HG02798 (cell line): ENCODE data around the gene PPM1J.

Experiments used
- ATAC-seq: cut with Tn5 transposase; IDR thresholded peaks from one replicate; pipeline ENCODE4 v1.9.1; 2021; ENCODE audit warnings: mild to moderate bottlenecking; ENCODE audit not compliant: unreplicated experiment, poor library complexity

Gene PPM1J

GRCh38 chr1:112693821-112694220 is 21.3 kb downstream of the PPM1J start:
- ATAC-seq = no peak

DNA sequence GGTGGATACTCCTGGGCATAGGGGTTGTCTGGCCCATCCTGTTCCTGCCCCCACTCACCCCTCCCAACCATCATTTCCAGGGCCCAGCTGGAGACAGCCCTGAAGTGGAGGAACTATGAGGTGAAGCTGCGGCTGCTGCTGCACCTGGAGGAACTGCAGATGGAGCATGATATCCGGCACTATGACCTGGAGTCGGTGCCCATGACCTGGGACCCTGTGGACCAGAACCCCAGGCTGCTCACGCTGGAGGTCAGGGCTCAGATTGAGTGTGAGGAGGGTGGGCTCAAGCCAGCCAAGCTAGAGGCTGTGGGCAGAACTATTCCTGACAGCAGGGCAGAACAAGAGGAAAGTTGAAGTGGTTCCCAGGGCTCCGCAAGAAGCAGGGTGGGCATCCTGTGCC is 22.5 kb downstream of the PPM1J start:
- no peak for ATAC-seq

DNA sequence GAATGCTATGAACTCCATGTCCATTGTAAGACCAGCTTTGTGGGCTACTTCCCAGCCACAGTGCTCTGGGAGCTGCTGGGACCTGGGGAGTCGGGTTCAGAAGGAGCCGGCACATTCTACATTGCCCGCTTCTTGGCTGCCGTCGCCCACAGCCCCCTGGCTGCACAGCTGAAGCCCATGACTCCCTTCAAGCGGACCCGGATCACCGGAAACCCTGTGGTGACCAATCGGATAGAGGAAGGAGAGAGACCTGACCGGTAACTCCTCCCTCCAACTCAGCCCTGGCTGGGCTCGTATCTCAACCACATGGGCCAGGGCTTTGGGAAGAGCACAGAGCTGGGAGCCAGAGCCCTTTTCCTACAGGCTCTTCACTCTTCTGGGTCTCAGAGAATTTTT is 25.3 kb downstream of the PPM1J start:
- no peak for ATAC-seq

- ATAC-seq = no peak
Observed at GRCh38 chr1:112689196-112689841, 25.8 kb downstream of the PPM1J start.

DNA sequence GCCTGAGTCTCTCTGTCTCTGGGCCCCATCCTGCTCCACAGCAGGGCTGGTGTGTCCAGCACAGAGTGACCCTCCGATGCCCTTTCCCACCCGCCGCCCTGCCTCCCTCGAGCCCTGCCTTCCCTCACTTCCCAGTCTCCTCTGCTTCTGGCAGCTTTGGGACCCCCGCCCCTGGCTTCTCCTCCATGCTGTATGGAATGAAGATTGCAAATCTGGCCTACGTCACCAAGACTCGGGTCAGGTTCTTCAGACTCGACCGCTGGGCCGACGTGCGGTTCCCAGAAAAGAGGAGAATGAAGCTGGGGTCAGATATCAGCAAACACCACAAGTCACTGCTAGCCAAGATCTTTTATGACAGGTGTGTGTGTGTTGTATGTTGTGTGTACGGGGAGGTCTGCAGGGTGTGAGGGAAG is 26.3 kb downstream of the PPM1J start:
- ATAC-seq = no peak

DNA sequence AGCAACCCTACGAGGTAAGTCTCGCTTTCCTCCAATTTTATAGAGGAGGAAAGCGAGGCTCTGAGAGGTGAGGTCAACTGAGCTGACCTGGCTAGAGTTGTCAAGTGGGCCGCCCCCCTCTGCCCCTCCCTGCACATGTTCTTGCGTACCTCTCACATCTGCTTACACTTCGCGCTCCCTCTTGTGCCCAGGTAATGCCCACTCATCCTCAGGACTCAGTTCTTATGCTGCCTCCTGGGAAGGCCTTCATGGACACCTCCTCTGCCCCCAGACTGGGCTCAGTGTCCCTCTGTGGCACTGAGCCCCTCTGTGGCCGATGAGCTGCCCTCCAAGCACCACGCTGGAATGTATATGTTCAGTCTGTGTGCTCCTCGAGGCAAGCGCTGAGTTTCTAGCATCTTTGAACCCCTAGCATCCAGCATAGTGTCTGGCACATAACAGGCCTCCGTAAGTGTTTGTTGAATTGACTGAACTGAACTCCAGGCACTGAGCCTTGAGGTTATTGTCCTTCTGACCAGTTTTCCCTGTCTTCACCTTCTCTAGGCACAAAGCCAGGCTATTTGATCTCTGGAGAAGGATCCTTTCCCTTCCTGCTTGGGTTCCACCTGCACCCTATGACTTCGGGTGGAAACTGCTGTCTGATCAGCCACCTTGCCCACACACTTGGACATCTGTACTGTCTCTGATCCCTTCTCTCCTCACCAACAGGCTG is 27.2 kb downstream of the PPM1J start:
- no peak for ATAC-seq

DNA sequence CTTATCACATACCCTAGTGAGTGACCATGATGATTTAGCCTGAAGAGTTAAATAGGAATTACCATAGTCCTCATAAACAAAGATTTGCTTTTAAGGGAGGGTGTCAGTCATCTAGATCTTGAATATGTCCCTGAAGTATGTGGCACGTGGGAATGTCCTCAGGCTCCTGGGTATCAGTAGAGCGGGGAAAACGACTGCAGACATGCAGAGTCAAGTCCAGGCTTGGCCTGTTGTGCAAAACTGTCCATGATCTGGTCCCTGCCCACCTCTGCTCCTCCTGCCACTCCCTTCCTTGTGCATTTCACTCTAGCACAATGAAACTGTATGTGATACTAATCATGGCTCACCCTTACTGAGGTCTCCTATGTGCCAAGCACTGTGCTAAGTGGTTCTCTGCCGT is 27.8 kb downstream of the PPM1J start:
- ATAC-seq = no peak

GRCh38 chr1:112686835-112687234 is 28.3 kb downstream of the PPM1J start:
- no peak for ATAC-seq

DNA sequence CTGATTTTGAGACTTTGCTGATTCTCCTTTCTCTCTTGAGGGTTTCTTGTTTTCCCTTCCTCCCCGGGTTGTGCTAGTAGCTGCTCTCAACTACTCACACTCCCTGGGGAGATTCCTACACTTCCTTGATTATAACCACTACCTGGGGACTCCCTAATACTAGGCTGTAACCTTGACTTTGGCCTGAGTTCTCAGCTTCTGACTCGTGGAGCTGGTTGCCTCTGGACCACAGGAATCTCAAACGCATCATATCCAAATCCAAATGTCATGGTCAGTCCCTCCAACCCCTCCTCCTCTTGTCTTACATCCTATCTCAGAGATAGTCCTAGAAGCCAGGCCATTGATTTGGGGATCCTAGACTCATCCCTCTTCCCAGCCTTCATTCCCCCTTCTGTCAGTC is 28.7 kb downstream of the PPM1J start:
- no peak for ATAC-seq

- no peak for ATAC-seq
Observed at GRCh38 chr1:112685913-112686312, 29.2 kb downstream of the PPM1J start.

DNA sequence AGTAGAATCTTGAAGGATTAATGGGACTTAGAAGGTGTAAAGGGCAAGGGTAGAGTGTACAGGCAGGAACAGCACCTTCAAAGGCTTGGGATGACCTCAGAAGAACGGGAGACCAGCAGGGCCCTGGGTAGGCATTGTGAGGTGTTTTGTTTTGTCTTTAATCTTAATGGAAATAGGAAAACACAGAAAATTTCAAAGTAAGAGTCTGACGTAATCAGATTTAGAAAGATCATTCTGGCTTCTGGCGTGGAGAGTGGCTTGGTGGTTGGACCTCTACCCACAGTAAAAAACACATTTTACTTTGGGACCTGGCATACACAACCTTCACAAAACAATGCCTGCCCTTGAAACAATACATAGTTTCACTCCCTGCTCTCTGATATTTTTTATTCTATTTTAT is 36.5 kb downstream of the PPM1J start:
- no peak for ATAC-seq

GRCh38 chr1:112677501-112677900 is 37.6 kb downstream of the PPM1J start:
- no peak for ATAC-seq

- no peak for ATAC-seq
Observed at GRCh38 chr1:112676543-112676942, 38.6 kb downstream of the PPM1J start.

GRCh38 chr1:112675728-112676381 is 39.3 kb downstream of the PPM1J start:
- ATAC-seq = no peak

DNA sequence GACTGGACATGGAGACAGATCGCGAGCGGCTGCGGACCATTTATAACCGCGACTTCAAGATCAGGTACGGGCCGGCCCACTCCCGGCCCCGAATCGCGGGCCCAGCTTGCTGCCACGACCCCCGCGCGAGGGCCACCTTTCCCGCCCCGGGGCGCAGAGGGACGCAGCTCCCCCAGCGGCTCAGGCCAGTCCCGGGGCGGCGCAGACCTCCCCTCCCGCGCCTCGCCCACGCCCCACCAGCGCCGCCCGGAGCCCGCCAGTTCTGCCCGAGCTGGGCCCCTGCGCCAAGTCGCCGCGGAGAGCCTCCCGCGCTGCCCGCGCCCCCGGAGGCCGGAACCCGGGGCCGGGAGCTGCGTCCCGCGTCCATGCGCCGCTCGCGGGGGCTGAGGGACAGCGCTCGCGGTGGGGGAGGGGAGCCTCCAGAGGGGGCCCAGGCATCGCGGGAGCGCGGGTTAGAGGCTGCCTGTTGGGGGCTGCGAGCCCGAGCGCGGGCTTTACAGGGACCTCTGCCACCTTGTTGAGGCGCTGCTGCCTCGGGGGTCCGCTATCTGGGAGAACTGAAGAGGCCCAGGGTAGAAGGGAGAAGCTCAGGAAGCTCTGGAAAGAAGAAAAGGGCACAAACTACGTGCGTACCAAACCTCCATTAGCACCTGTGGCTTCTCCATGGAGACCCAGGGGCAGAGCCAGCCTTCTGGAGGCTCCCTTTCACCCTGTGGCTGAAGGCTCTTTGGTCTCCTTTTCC is 40.0 kb downstream of the PPM1J start:
- peak; percentile 40 for ATAC-seq

DNA sequence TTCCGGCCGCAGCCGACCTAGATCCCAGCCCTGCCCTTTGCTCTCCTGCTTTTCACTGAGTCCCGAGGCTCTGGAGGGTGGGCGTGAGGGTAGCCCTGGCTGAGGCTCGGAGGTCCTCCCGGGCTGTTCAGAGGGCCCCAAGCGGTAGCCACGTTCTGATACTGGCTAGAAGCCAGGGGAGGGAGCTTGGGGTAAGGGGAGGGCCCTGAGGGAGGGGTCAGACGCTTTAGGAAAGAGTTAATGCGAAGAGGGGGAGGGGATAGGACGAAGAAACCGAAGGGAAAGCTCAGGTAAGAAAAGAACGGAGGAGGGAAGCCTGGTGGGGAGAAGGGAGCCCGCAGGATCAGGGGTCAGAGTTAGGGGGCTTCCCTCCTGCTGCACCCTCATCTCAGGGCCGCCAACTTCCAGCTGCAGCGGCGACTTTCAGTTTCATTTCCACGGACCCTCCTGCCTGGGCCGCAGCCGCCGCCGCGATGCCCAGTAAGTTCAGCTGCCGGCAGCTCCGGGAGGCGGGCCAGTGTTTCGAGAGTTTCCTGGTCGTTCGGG is 40.6 kb downstream of the PPM1J start, which contains the start of gene MOV10:
TSS of gene MOV10 (plus strand) at position 220 of the 546 bp plus-strand sequence. CDS start at position 474, 254 bp downstream.
- peak; percentile 63 for ATAC-seq

GRCh38 chr1:112673592-112674439 is 41.3 kb downstream of the PPM1J start:
- ATAC-seq = no peak

DNA sequence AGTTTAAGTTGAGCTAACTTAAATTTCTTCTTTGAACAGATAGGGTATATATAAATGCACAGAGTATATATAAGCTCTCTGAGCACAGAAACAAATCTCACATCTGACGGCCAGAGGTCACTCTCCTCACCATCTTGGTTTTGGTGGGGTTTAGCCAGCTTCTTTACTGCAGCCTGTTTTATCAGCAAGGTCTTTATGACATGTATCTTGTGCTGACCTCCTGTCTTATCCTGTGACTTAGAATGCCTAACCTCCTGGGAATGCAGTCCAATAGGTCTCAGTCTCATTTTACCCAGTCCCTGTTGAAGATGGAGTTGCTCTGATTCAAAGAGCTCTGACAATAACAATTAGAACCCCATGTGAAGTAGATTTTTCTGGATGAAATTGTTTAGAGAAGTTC is 42.3 kb downstream of the PPM1J start:
- ATAC-seq = no peak

- no peak for ATAC-seq
Observed at GRCh38 chr1:112672009-112672408, 43.1 kb downstream of the PPM1J start.

GRCh38 chr1:112666946-112667345 is 48.2 kb downstream of the PPM1J start:
- no peak for ATAC-seq
